DMS 273 (cell line): ENCODE results near the gene TMC5.
"Not testable (repeated sequence)": the region's sequence is repeated elsewhere in the genome, so short reads cannot be mapped to it uniquely, and the experiment has no call there.

Experiments used
- DNase-seq: peaks from one replicate; lab custom pipeline; 2025; ENCODE audit not compliant: unreplicated experiment; lab: John Stamatoyannopoulos, UW

TMC5 gene

DNA sequence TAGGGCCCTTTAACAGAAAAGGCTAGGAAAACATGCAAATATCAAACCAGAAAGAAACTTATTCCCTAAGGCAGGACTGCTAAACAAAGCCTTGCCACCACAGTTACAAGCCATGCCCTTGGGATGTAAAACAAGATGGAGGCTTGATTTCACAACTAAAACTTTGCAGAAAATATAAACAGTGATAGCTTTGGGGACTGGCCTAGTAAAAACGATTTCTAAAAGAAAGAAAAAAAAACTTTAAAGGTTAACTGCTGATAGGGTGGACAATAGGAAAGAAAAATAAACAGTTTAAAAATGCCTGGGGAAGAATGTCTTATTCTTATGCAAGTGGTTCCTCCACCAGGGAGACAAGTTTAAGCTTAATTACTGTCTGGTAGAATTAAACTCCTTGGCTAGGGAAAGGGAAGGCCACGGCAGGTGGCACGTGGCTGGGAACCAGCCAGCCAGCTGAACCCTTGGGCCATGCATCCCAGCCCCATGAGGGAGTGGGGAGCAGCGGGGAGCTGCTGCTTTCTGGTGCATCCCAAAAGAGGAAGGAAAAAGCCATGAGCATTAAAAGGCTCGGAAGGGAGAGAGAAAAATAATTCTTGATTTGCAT lies 10.7 kb upstream of the TMC5 start:
- no peak for DNase-seq

GRCh38 chr16:19410435-19411171 lies 7.1 kb upstream of the TMC5 start:
- DNase-seq, result peak; percentile 58

- no peak for DNase-seq
Measured at GRCh38 chr16:19411298-19411697, 6.4 kb upstream of the TMC5 start.

- DNase-seq, result not testable (repeated sequence)
Measured at GRCh38 chr16:19412055-19412454, 5.6 kb upstream of the TMC5 start.

DNA sequence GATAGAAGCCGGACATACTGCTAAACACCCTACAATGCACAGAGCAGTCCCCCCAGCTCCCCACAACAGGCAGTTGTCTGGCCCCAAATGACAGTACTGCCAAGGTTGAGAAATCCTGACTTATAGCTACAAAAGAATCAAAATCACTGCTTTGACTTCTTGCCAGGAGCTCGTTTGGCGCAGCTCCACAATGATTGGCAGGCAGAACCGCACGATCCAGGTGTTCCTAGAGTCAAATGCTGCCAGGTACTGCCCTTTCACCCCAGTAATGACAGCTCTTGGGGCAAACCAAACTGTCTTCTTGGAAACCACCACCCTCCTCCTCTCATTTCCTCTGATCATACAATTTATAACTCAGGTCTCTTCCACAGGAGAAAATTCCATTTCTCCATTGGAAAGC lies 2.2 kb upstream of the TMC5 start:
- DNase-seq, result no peak

- DNase-seq, result no peak
Measured at GRCh38 chr16:19415918-19416317, 1.8 kb upstream of the TMC5 start.

DNA sequence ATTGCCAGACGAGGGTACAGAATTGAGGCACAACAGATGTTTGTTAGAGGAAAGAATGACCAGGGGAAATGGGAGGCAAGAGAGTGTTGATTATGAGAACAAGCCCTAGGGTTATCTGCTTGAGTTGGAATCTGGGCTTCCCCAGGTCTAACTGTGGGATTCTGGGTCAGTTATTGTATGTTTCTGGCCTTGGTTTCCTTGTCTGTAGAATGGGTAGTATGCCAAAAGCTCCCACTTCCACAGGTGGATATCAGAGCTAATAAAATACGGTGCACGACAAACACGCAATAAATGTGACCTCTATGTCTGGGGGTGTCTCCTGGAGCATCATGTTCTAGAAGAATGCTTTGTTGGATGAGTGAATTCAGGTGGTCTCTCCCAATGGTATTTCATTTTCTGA lies 517 bp downstream of the TMC5 start:
- DNase-seq, result no peak

- DNase-seq, result no peak
Measured at GRCh38 chr16:19419698-19420075, 2.0 kb downstream of the TMC5 start.

- DNase-seq, result no peak
Measured at GRCh38 chr16:19424478-19424877, 6.8 kb downstream of the TMC5 start.

GRCh38 chr16:19430345-19430744 lies 12.7 kb downstream of the TMC5 start:
- DNase-seq, result no peak

- no peak for DNase-seq
Measured at GRCh38 chr16:19431636-19432340, 14.1 kb downstream of the TMC5 start.

DNA sequence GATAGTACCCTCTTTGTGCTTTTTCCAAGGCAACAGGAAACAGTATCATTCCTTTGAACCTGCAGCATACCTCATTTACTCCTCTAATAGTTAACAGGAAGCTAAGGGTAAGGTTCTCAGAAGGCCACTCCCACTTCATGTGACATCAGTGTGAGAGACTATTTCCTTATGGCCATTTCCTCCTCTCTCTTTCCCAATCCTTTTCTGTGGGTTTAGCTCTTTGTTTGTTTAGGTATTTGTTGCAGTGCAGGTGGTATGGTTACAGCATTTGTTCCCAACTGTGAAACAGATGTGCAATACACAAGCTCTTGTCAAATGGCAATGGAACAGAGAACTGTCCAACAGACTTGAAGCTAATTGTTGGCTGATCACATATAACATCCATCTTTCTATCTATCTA lies 14.7 kb downstream of the TMC5 start:
- no peak for DNase-seq

DNA sequence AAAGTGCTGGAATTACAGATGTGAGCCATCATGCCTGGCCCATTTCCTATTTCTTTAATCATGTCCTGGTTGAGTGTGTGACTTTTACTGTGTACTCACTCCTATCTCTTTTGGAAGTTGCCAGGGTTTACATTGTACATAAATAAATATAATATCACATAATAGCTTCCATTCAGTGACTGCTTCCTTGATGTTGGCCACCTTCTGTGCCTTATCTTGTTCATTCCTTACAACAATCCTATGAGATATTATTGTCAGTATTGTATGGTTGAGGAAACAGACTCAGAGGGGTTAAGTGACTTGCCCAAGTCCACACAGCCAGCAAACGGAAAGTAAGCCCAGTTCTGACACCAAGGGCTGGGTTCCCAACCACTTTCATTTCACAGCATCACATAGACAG lies 16.9 kb downstream of the TMC5 start:
- DNase-seq, result no peak

- no peak for DNase-seq
Measured at GRCh38 chr16:19436540-19436939, 18.9 kb downstream of the TMC5 start.

DNA sequence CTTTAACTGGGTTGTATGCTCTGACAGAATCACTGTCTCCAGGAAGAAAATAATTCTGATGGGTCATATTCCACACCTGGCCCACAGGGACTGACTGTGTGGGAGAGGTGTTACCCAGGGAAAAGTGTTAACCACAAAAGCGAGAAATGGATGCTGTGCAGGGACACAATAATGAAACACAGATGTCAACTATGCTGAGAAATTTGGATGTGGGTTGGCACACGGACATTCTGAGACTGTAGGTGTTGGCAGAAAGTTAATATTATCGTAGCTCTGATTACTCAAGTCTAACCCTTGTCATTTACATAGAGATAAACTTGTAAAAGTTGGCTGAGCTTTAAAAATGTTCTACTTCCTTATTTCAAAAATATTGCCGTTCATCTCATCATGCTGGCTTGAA lies 19.6 kb downstream of the TMC5 start:
- no peak for DNase-seq

- DNase-seq, result no peak
Measured at GRCh38 chr16:19438739-19439138, 21.1 kb downstream of the TMC5 start.

DNA sequence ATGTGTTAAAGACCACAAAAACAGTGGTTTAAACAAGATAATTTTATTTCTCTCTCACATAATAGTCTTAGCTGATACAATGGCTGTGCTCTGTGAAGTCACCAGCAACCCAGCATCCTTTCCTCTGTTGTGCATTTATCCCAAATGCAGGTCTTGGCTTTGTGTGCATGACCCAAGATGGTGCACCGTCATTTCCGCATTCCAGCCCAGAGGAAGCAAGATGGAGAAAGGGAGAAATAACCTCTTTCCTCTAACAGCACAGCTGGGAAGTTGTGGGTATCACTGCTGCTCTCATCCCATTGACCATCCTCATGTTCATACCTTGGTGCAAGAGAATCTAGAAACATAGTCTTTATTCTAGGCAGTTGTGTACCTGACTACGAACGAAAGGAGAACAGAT lies 21.8 kb downstream of the TMC5 start:
- DNase-seq, result no peak

DNA sequence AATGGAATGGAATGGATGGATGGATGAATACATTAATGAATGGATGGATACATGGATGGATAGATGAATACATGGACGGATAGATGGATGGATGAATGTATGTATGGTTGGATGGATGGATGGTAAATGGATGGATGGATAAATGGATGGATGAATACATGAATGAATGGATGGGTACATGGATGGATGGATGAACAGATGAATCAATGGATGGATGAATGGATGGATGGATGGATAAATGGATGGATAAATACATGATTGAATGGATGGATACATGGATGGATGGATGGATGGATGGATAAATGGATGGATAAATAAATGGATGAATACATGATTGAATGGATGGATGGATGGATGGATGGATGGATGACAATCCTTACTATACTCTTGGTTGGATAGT lies 26.0 kb downstream of the TMC5 start:
- no peak for DNase-seq

GRCh38 chr16:19446300-19446846 lies 28.7 kb downstream of the TMC5 start:
- no peak for DNase-seq

DNA sequence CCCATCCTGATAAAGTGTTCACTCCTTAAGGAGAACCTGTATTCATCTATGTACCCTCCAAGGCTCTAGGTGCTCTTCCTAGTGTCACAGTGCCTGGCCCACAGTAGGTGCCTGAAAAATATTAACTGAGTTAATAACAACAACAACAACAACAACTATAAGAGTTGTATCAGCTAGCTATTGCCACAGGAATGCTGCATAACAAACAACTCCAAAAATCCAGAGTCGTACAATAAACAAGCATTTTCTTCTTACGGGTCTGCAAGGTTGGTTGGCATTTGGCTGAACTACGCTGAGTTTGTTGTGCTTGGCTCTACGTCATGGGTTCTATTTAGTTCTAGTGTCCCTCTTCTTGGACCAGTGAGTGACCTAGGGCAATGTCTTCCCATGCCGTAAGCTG lies 29.2 kb downstream of the TMC5 start:
- no peak for DNase-seq

- no peak for DNase-seq
Measured at GRCh38 chr16:19450186-19450585, 32.5 kb downstream of the TMC5 start.

GRCh38 chr16:19458722-19459379 lies 41.2 kb downstream of the TMC5 start:
- DNase-seq, result no peak
